Measurements from ENCODE around the gene EPS8L1.
A peak's percentile ranks its signal among the peaks of the same experiment; 100 is the strongest.
"Not testable (repeated sequence)": the region's sequence is repeated elsewhere in the genome, so short reads cannot be mapped to it uniquely, and the experiment has no call there.

Gene EPS8L1

GRCh38 chr19:55094456-55095259, 19.0 kb downstream of the EPS8L1 start:
- no peak for DNase-seq (ENCODE audit: low read depth, low spot score)

DNA sequence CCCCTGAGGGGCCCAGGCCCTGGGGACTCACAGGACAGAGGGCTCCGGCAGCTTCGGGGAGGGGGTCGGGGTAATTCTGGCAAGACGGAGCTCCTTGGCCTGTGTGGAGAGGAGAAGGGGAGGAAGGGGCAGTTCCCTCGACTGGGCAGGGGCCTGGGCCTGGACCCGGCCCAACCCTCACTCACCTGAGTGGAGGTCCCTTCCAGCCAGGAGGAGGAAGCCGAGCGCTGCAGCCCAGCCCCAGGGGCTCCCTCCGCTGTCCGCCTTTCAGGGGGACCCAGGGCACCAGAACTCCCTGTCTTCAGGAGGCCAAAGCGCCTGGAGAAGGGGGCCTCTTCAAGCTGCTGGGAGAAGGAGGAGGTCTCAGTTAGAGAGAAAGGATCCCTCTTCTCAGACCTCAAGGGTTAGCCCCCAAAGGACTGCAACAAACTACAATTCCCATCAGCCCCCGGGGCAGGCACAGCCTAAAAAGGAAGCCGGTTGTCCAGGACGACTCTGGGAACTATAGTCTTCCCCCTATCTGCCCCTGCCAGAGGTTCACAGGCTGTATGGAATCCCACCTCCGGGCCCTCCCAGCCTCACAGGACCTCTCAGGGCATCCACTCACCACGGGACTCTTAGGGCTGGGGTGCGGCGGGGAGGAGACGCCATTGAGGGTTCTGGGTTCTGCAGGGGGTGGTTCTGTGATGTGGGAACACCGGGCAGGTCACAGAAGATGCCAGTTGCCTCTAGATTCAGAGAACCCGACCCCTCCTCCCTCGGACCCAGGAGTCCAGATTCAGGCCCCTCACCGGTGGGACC, 19.8 kb downstream of the EPS8L1 start:
- no peak for DNase-seq (ENCODE audit: low read depth, low spot score)

- DNase-seq (ENCODE audit: low read depth, low spot score), result no peak
Observed at GRCh38 chr19:55096061-55096701, 20.5 kb downstream of the EPS8L1 start.

GRCh38 chr19:55097864-55098715, 22.4 kb downstream of the EPS8L1 start:
- DNase-seq (ENCODE audit: low read depth, low spot score), result no peak

GRCh38 chr19:55098716-55099556, 23.3 kb downstream of the EPS8L1 start:
- no peak for DNase-seq (ENCODE audit: low read depth, low spot score)

GRCh38 chr19:55099557-55100506, 24.2 kb downstream of the EPS8L1 start:
- DNase-seq (ENCODE audit: low read depth, low spot score), result no peak

DNA sequence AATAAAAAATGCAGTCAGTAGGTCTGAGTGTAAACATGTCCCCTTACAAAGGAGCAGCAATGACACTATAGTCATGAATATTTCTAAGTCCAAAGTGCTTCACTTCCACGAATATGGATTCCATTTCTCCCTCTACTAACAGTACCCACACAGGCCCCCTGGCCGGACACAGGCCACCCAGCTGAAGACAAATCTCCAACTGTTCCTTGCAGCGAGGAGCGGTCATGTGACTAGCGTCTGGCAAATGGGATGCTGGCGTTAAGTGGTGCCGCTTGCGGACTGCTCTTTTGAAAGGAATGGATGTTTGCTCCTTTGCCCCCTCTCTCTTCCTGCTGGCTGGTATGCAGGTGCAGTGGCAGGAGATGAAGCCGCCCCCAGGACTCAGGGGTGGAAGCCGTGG, 25.6 kb downstream of the EPS8L1 start:
- no peak for DNase-seq (ENCODE audit: low read depth, low spot score)

GRCh38 chr19:55103190-55103589, 27.5 kb downstream of the EPS8L1 start:
- DNase-seq (ENCODE audit: low read depth, low spot score), result no peak

- DNase-seq (ENCODE audit: low read depth, low spot score), result no peak
Observed at GRCh38 chr19:55105237-55105636, 29.6 kb downstream of the EPS8L1 start.

DNA sequence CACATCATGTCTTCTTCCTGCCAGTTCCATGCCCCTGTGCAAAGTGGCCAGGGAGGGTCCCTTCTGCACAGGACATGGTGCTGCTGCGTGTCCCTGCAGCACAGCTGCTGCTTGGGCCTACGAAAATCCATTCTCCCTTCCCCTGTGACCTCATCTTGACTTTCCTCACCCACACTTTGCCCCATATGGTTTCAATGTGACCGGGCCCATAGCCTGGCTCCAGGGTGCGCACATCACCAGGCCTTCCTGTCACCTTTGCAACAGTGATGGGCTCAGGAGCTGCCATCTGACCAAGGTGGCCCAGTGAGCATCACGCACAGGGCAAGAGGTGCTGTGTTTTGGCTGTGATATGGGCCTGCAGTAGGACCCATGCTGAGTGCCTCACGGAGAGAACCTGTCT, 30.9 kb downstream of the EPS8L1 start:
- DNase-seq (ENCODE audit: low read depth, low spot score), result no peak

DNA sequence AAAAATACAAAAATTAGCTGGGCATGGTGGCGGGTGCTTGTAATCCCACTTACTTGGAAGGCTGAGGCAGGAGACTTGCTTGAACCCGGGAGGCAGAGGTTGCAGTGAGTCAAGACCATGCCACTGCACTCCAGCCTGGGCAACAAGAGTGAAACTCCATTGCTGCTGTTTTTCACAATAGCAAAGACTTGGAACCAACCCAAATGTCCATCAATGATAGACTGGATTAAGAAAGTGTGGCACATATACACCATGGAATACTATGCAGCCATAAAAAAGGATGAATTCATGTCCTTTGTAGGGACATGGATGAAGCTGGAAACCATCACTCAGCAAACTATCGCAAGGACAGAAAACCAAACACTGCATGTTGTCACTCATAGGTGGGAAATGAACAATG, 31.6 kb downstream of the EPS8L1 start:
- not testable (repeated sequence) for DNase-seq (ENCODE audit: low read depth, low spot score)

DNA sequence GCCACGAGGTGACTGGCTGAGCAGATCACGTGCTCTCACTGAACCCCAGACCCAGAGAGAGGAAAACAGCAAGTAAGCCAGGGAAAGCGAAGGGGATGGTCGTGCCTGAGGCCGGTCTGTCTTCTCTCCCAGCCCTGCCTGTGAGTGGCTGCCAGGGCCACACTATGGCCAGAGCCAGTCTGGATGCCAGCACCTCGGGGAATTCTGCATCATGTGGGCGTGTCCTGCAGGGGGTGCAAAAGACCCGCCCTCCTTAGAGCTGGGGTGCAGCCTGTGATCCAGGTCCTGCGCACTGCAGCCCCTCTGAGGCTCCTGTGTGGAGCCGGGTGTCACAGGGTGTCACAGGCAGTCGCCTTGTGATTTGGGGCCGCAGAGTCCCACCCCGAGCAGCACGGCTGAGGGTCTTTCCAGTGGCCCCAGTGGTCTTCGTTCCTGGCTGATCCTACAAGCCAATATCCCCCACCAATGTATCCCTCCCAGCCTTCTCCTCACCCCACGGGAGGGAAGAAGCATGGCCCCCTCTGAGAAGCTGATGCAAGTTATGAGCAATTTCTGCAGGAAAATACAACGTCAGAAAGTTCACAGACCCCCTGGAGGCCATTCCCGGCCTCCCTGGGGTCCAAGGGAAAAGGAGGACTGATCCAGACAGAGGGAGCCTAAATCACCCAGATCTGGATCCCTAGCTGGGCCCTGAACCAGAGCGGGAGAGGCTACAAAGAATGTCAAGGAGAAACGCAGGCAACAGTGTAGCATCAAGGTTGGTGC, 34.0 kb downstream of the EPS8L1 start:
- no peak for DNase-seq (ENCODE audit: low read depth, low spot score)

- DNase-seq (ENCODE audit: low read depth, low spot score), result no peak
Observed at GRCh38 chr19:55111238-55111831, 35.7 kb downstream of the EPS8L1 start.

- no peak for DNase-seq (ENCODE audit: low read depth, low spot score)
Observed at GRCh38 chr19:55112246-55112776, 36.6 kb downstream of the EPS8L1 start.

DNA sequence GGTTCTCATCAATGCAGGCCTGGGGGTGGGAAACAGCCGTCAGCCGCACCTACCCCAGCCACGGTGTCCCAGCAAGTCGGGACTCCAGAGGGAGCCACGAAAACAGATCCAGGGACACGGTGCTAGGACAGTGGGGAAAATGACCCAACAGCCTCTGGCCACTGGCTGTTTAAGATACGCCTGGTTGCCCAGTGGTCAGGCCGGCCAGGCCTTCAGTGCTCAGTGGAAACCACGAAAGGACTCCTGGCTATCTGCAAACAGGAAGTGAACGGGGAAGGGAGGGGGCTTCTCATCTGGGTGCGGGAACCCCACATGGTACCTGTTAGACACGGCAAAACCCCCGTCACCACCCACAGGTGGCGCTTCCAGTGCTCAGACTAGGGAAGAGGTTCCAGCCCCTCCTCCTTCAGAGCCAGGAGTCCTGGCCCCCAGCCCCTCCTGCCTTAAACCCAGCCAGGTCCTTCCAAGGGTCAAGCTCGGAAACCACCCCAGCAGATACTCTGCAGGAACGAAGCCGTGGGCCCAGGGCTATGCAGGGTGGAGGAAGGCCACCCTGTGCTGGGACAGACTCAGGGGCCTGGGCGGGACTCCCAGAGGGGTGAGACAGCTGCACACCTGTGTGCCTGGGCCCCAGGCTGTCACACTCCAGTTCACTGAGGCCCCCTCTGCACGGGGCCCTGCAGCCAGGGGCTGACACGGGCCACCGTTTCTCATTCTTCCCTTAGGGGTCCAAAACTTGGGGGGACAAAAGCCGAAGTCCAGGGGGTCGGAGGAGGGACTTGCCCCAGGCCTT, 37.3 kb downstream of the EPS8L1 start:
- DNase-seq (ENCODE audit: low read depth, low spot score), result no peak

DNA sequence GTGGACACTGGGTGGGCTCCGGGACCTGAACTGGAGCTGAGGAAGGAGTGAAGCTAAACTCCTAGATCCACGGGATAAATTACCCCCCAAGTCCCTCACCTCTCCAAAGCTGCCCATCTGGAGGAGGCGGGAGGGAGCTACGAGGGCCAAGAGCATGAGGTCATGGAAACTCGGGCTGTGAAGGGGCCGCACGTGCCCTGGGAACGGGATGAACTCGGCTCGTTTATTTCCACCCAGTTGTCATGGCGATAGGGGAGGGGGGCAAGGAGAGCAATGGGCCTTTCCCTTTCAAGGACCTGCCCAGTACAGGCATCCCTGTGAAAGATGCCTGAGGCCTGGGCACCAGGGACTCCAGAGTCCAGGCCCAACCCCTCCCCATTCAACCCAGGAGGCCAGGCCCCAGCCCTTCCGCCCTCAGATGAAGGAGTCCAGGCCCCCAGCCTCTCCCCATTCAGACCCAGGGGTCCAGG, 37.9 kb downstream of the EPS8L1 start:
- peak; percentile 32 for DNase-seq (ENCODE audit: low read depth, low spot score)

GRCh38 chr19:55114566-55115145, 39.0 kb downstream of the EPS8L1 start:
- no peak for DNase-seq (ENCODE audit: low read depth, low spot score)

Data from smooth muscle cell of the brain vasculature (primary cell).